GM19023 (cell line): ENCODE results near the gene CALU.
A peak's percentile ranks its signal among the peaks of the same experiment; 100 is the strongest.

ENCODE experiments used
- ATAC-seq: cut with Tn5 transposase; IDR thresholded peaks from one replicate; pipeline ENCODE4 v1.9.1; 2021; ENCODE audit warnings: mild to moderate bottlenecking, moderate library complexity; ENCODE audit not compliant: unreplicated experiment

CALU gene

DNA sequence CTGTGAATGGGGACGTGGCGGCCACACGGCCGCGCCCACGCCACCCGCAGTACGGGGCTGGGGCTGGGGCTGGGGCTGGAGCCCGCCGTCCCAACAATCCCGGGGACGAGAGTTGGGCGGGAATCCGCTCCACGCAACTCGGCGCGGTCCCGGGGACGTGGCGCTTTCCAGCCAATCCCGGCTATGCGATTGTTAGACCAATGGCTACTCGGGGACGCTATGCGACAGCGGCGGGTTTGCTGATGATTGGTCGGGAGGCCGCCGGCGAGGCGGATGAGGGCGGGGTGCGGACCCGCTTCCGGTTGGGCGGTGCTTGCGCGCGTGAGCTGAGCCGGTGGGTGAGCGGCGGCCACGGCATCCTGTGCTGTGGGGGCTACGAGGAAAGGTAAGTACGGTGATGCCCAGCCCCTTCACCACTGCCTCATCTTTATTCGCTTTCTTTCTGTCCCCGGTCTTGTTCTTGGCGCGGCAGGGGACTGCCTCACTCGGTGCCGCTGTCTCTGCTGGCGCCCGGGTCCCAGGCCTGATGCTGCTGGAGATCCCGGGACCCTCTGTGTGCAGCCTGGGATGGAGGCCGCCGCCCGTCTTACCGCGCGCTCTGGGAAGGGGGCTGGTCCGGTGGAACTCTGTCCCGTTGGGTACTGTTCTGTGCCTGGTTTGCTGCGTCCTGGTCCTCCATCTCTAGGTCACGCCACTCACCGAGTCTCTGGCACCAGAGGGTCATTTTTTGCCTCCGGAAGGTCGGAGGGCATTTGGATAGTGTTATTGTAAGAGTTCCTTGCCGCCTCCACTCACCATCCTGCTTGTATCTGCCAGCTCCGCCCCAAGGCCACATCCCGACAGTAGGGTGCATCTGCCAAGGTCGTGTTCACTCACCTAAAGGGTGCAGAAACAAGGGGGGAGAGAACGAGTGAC lies at the start of gene CALU:
Gene CALU, plus strand, starts transcription at position 312 of the 915 bp plus-strand sequence. CDS start 9,225 bp downstream, outside the sequence.
- ATAC-seq: peak; percentile 99

DNA sequence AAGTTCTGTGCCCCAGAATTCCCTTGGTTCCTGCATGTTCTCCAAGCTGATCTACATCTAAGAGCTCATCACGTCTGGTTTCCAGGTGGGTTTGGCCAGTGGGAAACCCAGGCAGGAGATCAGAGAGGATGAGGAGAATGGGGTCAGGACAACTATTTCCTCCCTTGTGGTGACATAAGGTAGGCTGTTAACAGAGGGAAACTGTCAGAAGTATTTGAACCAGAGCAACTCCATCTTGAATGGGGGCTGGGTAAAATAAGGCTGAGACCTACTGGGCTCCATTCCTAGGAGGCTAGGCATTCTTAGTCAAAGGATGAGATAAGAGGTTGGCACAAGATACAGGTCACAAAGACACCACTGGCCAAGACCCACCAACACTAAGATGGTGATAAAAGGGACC lies 47.9 kb upstream of the CALU start:
- ATAC-seq: no peak

- no peak for ATAC-seq
Measured at GRCh38 chr7:128692623-128693270, 46.4 kb upstream of the CALU start.

DNA sequence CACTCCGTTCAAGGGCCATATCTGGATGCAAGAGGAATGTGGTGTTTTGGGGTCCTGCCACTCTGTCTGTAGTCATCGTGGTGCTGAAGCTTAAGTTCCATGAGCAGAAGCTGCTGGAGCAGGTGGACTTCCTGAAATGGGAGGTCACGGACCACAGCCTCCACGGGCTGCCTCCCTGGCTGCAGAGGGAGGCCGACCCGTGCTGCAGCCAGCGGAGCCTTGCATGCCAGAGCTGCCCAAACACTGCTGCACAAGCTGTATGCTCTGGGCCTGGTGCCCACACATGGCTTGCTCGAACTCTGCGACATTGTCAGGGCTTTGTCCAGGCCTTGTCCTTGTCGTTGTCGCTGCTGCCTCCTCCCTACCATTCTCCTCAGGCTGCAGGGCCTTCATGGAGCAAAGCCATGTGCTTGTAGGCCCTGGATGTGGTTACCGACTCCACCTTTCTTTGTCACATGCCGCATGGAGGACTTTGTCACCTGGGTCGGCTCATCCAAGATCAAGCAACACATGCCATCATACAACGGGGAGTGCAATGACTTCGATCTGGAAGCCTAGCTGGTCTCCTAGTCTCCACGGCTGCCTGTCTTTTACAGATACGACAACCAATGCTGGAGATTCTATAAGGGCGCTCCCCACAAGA lies 45.7 kb upstream of the CALU start:
- no peak for ATAC-seq

DNA sequence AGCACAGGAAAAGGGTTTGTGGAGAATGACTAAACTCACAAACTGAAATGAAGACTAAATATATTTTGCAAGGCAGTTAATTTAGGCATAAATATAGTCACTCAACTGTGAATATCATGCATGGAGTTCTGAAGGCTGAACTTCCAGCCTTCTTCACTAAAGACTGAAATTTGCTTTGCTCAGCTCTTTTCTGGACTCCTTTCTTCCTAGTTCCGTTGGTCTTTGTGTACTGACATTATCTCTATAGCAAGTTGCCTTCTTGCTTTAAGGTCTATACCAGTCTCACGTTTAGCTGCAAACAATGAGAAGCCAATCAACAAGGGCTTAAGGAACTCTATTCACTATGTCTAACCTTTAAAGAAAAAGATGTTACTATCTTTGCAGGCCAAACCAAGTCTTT lies 44.4 kb upstream of the CALU start:
- no peak for ATAC-seq

GRCh38 chr7:128697302-128697905 lies 41.8 kb upstream of the CALU start:
- ATAC-seq: no peak

GRCh38 chr7:128699196-128699712 lies 39.9 kb upstream of the CALU start:
- no peak for ATAC-seq

GRCh38 chr7:128699895-128700294 lies 39.3 kb upstream of the CALU start:
- ATAC-seq: no peak

- no peak for ATAC-seq
Measured at GRCh38 chr7:128701062-128701785, 37.9 kb upstream of the CALU start.

GRCh38 chr7:128703609-128704241 lies 35.4 kb upstream of the CALU start:
- no peak for ATAC-seq

- ATAC-seq: no peak
Measured at GRCh38 chr7:128705891-128706333, 33.2 kb upstream of the CALU start.

DNA sequence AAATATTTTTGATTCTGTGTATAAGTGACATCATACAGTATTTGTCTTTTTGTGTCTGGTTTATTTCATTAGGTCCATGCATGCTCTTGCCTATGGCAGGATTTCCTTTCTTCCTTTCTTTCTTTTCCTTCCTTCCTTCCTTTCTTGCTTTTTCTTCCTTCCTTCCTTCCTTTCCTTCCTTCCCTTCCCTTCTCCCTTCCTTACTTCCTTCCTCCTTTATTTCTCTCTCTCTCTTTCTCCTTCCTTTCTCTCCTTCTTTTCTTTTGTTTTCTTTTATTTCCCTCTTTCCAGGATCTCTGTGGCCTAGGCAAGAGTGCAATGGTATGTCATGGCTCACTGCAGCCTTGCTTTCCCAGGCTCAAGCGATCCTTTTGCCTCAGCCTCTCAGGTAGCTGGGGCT lies 31.4 kb upstream of the CALU start:
- no peak for ATAC-seq

DNA sequence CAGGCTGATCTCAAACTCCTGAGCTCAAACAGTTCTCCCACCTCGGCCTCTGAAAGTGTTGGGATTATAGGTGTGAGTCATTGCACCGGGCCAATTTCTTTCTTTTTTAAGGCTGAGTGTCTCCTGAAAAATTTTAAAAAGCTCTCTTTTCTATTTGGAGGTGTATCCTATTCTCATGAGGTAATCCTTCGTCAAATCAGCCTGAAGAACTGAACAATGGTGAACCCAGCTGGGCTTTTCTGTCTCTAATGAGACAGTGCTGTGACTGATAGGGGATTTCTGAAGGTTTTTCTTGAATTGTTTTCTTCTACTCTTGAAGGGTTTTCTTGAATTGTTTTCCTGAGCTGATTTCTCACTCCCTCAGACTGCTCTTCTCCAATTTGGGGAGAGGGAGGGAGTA lies 30.9 kb upstream of the CALU start:
- no peak for ATAC-seq

DNA sequence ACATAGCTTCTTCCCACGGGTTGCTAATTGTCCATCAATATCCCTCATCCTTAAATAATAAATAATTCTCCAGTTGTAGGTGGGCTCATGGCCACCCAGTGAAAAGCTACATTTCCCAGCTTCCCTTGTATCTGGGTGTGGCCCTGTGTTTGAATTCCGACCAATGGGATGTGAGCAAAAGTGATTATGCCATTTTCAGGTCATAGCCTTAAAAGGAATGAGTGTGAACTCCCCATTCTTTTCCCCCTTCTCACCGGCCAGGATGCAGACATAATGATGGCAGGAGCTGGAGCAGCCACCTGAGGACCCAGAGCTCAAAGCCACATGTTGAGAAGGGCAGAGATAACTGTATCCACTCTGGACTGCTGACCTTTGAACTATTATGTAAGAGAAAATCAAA lies 30.3 kb upstream of the CALU start:
- no peak for ATAC-seq

- no peak for ATAC-seq
Measured at GRCh38 chr7:128710481-128710880, 28.7 kb upstream of the CALU start.

GRCh38 chr7:128713794-128714193 lies 25.4 kb upstream of the CALU start:
- no peak for ATAC-seq

DNA sequence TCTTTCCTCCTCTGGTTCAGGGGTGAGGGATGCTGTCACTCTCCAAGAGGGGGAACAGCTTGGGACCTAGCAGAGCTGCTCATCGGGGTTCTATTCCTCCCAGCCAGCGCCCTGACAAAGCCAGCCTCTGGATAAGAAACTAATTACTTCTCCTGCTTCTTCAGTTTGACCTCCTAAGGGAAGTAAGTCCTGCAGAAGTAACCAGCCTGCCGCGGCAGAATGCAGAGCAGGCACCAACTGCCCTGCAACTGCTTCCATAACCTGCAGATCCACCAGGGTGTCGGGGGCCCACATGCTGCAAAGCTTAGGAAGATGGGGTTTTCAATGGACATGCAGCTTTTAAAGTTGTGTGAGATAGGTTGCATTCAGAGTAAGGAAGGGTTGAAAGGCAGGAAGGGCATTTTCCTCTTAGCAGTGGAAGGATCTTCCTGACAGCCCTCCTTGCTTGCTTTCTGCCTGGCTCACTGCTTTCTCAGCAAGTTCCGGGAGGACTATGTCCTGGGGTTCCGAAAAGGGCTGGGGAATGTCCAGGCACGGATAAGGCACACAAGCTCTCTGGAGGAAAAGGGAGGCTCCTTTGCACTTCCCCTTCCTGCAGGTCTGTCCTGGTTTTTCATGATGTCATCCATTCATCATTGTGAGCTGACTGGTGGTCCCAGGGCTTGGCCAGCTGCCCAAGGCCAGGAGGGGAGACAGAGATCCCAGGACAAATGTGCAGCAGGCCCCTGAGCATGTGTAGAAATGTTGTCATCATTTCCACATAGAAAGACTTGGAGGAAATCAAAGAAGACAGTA lies 24.3 kb upstream of the CALU start:
- ATAC-seq: no peak

- no peak for ATAC-seq
Measured at GRCh38 chr7:128718967-128719642, 20.1 kb upstream of the CALU start.

DNA sequence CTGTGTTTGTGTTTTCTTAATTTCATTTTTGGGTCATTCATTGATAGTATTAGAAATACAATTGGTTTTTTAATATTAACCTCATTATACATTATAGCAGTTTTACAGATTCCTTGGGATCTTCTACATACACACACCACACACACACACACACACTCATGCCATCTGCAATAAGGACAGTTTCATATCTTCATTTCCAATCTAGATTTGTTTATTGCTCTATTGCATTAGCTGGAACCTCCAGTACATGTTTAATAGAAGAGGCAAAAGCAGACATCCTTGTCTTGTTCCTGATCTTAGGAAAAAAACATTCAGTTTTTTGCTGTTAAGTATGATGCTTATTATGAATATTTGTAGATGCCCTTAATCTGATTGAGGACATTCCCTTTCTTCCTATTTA lies 17.8 kb upstream of the CALU start:
- no peak for ATAC-seq
